Upper lobe of left lung (tissue), 4 donors: ENCODE data around the gene PIGN.

ENCODE experiments used
- EP300 ChIP-seq, 4 donors: sonication (generic); formaldehyde crosslinking; IDR thresholded peaks; one replicate each; pipeline ENCODE4 v1.5.1; 2017; ENCODE audit warnings: antibody characterized with exemption in 4 of 4, control low read depth in 2 of 4
- POLR2A ChIP-seq, 4 donors: fragments of 450-650 bp; IDR thresholded peaks; one replicate each; pipeline ENCODE4 v1.5.1; 2016 to 2017; ENCODE audit warnings: antibody characterized with exemption in 4 of 4, mild to moderate bottlenecking in 2 of 4
- POLR2AphosphoS5 ChIP-seq, 2 donors: sonication (generic); formaldehyde crosslinking; IDR thresholded peaks; one replicate each; pipeline ENCODE4 v1.5.1; 2017; ENCODE audit warnings: antibody characterized with exemption in 2 of 2
- TF ChIP-seq, protein P1 (sequence below), 6 experiments: fragments of 450-650 bp in 4 of 6; fragments of 200-600 bp in 2 of 6; sonication (generic) in 2 of 6; IDR thresholded peaks; one replicate each; pipeline ENCODE4 v1.5.1; 2016 to 2019; ENCODE audit warnings: antibody characterized with exemption in 6 of 6

DNA sequence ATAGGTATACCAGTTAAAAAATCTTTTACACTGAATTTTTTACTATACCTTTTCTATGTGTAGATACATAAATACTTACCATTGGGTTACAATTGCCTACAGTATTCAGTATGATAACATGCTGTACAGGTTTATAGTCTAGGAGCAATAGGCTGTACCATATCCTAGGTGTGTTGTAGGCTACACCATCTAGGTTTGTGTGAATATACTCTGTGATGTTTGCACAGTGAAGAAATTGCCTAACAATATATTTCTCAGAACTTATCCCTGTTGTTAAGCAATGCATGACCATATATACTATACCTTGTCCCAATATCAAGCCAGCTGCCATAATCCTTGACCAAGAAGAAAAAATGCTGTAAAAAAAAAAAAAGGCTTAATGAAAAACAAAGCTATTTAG is 114.5 kb downstream of the PIGN start:
- TF ChIP-seq, protein P1, sequence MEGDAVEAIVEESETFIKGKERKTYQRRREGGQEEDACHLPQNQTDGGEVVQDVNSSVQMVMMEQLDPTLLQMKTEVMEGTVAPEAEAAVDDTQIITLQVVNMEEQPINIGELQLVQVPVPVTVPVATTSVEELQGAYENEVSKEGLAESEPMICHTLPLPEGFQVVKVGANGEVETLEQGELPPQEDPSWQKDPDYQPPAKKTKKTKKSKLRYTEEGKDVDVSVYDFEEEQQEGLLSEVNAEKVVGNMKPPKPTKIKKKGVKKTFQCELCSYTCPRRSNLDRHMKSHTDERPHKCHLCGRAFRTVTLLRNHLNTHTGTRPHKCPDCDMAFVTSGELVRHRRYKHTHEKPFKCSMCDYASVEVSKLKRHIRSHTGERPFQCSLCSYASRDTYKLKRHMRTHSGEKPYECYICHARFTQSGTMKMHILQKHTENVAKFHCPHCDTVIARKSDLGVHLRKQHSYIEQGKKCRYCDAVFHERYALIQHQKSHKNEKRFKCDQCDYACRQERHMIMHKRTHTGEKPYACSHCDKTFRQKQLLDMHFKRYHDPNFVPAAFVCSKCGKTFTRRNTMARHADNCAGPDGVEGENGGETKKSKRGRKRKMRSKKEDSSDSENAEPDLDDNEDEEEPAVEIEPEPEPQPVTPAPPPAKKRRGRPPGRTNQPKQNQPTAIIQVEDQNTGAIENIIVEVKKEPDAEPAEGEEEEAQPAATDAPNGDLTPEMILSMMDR (IDR thresholded peaks at IDR 0.05), result no peak
- no peak for TF ChIP-seq EP300 (IDR thresholded peaks at IDR 0.05)
- TF ChIP-seq POLR2A (IDR thresholded peaks at IDR 0.05), result no peak
- TF ChIP-seq POLR2AphosphoS5 (IDR thresholded peaks at IDR 0.05), result no peak
